ENCODE data around the gene SLC25A22.
A peak's percentile ranks its signal among the peaks of the same experiment; 100 is the strongest.

Gene SLC25A22

DNA sequence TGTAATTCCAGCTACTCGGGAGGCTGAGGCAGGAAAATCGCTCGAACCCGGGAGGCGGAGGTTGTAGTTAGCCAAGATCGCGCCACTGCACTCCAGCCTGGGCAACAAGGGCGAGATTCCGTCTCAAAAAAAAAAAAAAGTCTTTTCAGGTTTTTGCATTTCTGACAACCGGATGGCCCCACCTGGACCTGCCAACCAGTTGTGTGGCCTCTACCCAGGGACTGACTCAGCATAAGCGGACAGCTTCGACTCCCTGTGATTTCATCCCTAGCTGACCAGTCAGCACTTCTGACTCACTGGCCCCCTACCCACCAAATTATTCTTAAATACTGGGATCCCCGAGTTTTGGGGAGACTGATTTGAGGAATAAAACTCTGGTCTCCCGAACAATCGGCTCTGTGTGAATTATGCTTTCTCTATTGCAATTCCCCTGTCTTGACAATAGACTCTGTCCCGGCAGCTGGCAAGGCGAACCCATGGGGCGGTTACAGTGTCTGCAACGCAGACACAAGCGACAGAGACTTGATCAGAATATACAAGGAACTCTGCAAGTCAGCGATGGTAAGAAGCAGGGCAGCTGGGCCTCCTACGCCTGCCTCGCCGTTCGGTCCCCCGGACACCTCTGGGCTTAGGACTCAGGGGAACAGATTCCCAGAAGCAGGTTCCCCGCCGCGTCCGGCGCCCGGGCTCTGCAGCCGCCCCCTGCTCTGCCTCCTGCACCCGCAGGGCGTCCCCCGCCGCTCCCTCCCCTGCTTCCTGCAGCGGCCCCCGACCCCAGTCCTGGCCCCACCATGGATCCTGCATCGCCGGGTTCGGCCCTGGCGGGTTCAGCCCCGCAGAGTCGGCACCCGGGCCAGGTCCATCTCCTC, 51.6 kb downstream of the SLC25A22 start:
- DNase-seq (ENCODE audit: low spot score), result peak; percentile 58

DNA sequence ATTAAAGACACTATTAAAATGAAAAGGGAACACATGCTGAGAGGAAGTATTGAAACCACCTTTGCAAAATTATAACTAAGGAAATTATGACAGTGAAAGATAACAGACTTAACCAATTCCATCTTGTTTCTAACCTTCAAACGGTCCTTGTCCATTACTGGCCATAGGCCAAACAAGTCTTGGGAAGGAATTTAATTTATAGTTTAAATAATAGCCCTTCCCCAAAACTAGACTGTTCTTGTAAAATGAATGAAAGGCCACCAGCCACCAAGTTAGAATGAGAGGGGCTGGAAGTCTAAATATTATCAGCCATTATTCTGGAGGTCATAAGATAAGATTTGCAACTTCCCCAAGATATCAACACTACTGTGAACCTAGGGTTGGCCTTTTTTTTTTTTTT, 52.7 kb downstream of the SLC25A22 start:
- DNase-seq (ENCODE audit: low spot score), result no peak

DNA sequence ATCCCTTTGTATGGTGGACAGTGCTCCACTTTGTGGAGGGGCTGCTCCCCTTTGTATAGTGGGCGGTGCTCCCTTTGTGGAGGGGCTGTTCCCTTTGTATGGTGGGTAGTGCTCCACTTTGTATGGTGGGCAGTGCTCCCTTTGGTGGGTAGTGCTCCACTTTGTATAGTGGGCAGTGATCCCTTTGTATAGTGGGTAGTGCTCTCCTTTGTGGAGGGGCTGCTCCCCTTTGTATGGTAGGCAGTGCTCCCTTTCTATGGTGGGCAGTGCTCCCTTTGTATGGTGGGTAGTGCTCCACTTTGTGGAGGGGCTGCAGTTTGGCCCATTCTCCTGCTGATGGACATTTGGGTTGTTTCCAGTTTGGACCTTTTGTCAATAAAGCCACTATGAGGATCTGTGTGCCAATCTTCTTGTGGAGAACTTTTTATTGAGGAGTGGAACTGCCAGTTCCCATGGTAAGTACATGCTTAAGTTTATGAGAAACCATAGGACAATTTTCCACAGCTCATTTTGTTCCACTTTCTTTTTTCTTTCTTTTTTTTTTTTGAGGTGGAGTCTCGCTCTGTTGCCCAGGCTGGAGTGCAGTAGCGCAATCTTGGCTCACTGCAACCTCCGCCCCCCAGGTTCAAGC, 55.4 kb downstream of the SLC25A22 start:
- DNase-seq (ENCODE audit: low spot score), result no peak

DNA sequence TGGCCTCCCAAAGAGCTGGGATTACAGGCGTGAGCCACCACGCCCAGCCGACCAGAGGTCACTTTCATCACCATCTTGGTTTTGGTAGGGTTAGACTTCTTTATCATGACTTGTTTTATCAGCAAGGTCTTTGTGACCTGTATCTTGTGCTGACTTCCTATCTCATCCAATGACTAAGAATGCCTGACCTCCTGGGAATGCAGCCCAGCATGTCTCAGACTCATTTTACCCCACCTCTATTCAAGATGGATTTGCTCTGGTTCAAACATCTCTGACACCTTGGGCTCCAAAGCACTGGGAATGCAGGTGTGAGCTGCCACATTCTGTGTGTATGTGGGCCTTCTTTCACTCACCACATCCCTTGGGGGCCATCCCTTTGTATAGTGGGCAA, 55.9 kb downstream of the SLC25A22 start:
- DNase-seq (ENCODE audit: low spot score), result no peak

Data from SW480 (cell line).